RWPE1 (cell line): ENCODE results near the gene PSAP.

Source experiments
- CTCF ChIA-PET: fragments of 350-600 bp; sonication (Branson Sonifier 250); formaldehyde crosslinking; extraction: SDS; loops from one replicate; lab custom pipeline; 2021; lab: Yijun Ruan, JAX
- POLR2A ChIA-PET: fragments of 400-600 bp; formaldehyde crosslinking; extraction: SDS; loops from one replicate; lab custom pipeline; 2020; ENCODE audit warnings: antibody characterized with exemption; ENCODE audit not compliant: low non-redundant PET; lab: Yijun Ruan, JAX
- DNase-seq: peaks from one replicate; pipeline ENCODE4 v3.0.0; 2012; ENCODE audit warnings: low spot score
- H3K27ac ChIP-seq: fragments of 450-650 bp; 2 replicates; pipeline ENCODE4 v1.5.1; 2017
- CTCF ChIP-seq: fragments of 450-650 bp; conservative IDR thresholded peaks from 2 replicates; pipeline ENCODE4 v1.5.1; 2017; ENCODE audit warnings: low read depth, mild to moderate bottlenecking

Gene PSAP

GRCh38 chr10:71796749-71797405, 54.2 kb downstream of the PSAP start:
- ChIA-PET CTCF (no interaction called here), POLR2A (no interaction called here)
- no peak overlapping the region for H3K27ac ChIP-seq
- no peak for DNase-seq
- TF ChIP-seq CTCF: no peak

GRCh38 chr10:71795248-71795647, 55.8 kb downstream of the PSAP start:
- POLR2A ChIA-PET: interaction anchor here (0.6 kb wide), 1 partner anchor 13 kb away, joined by 4 read pairs; no protein-coding TSS in a partner anchor
- TF ChIP-seq CTCF: no peak
- no peak overlapping the region for H3K27ac ChIP-seq
- peak; percentile 52 for DNase-seq
- CTCF ChIA-PET: interaction anchor here (1.2 kb wide), 1 partner anchor 17 kb away, joined by 4 read pairs; no protein-coding TSS in a partner anchor

- H3K27ac ChIP-seq: no peak overlapping the region
- no peak for DNase-seq
- CTCF ChIA-PET: interaction anchor here (0.7 to 1.1 kb wide), 2 partner anchors 16 to 192 kb away, joined by 3 to 4 read pairs; no protein-coding TSS in a partner anchor
- TF ChIP-seq CTCF: no peak
- POLR2A ChIA-PET: no interaction called here
Measured at GRCh38 chr10:71790749-71791440, 60.2 kb downstream of the PSAP start.

GRCh38 chr10:71789871-71790270, 61.2 kb downstream of the PSAP start:
- no peak overlapping the region for H3K27ac ChIP-seq
- POLR2A ChIA-PET: no interaction called here

GRCh38 chr10:71788954-71789353, 62.1 kb downstream of the PSAP start:
- CTCF ChIA-PET: no interaction called here

More at GRCh38 chr10:71789871-71790270, 61.2 kb downstream of the PSAP start:
- CTCF ChIA-PET: no interaction called here
- no peak for TF ChIP-seq CTCF
- DNase-seq: no peak

More at GRCh38 chr10:71788954-71789353, 62.1 kb downstream of the PSAP start:
- POLR2A ChIA-PET: no interaction called here
- DNase-seq: no peak
- H3K27ac ChIP-seq: no peak overlapping the region
- no peak for TF ChIP-seq CTCF
